ENCODE measurements around the gene YARS1. TPM values are rescaled to one million over a fixed set of nuclear protein-coding genes. Genes with fewer than 3 reads are reported as not detected.

YARS1 gene
- total and polyA plus RNA-seq, 2 experiments from 2014 or later: 134 to 182 TPM

- no peak for ATAC-seq
- H3K27me3 ChIP-seq (ENCODE audit: insufficient read depth): no peaks in the 10 kb centered on the region
- peaks cover 2% of the 10 kb centered on the region for H3K27me3 Mint-ChIP-seq (ENCODE audit: insufficient read depth, low read depth, poor library complexity)
- H3K4me3 Mint-ChIP-seq: no peak overlapping the region
- peaks cover 95% of the 10 kb centered on the region for H3K36me3 Mint-ChIP-seq (ENCODE audit: low read depth)
- H3K9me2 ChIP-seq (ENCODE audit: insufficient read depth): no peaks in the 10 kb centered on the region
- no peak overlapping the region for H3K4me2 ChIP-seq
- H2AFZ ChIP-seq: no peak overlapping the region
- peaks cover under 1% of the 10 kb centered on the region; the same call in 2 of the 3 replicates for H3K4me1 Mint-ChIP-seq
- no peak for DNase-seq (ENCODE audit: low spot score)
- peaks cover 72% of the 10 kb centered on the region for H3K36me3 ChIP-seq (ENCODE audit: insufficient read depth)
- peaks cover 15% of the 10 kb centered on the region for H3F3A ChIP-seq (replicated peaks; ENCODE audit: low read depth)
- no peak overlapping the region for H3K27ac Mint-ChIP-seq
- peaks cover 45% of the 10 kb centered on the region for H4K20me1 ChIP-seq (replicated peaks; ENCODE audit: insufficient read depth)
- 0 out of 2 replicates have a peak, but pooled peaks cover 1% of the 10 kb centered on the region for H3K4me1 ChIP-seq (ENCODE audit: insufficient read depth)
- H3K79me2 ChIP-seq (replicated peaks; ENCODE audit: insufficient read depth): peaks cover 80% of the 10 kb centered on the region
- H3K9me3 Mint-ChIP-seq: no peaks in the 10 kb centered on the region; the same call in 2 of the 3 replicates
- no peak overlapping the region for H3K4me3 ChIP-seq
- no peak overlapping the region; the same call in 1 of the 2 replicates for H3K27ac ChIP-seq (ENCODE audit: low read depth)
- TF ChIP-seq STAT1 (IDR thresholded peaks at IDR 0.05; ENCODE audit: unreplicated experiment) (no peak), CREB1 (CRISPR knock-in tag; IDR thresholded peaks at IDR 0.05; ENCODE audit: low read depth) (no peak), POLR2AphosphoS5 (IDR thresholded peaks at IDR 0.05; ENCODE audit: low read depth) (no peak), JUNB (IDR thresholded peaks at IDR 0.05; ENCODE audit: unreplicated experiment) (no peak), ZNF114 (CRISPR knock-in tag; IDR thresholded peaks at IDR 0.05) (no peak), EZH2phosphoT487 (IDR thresholded peaks at IDR 0.05; ENCODE audit: unreplicated experiment) (no peak), EZH2 (IDR thresholded peaks at IDR 0.05; ENCODE audit: low read depth, unreplicated experiment) (no peak), REST (IDR thresholded peaks at IDR 0.05; ENCODE audit: unreplicated experiment) (no peak), ETS1 (IDR thresholded peaks at IDR 0.05) (no peak)
- TF ChIP-seq, protein P1, sequence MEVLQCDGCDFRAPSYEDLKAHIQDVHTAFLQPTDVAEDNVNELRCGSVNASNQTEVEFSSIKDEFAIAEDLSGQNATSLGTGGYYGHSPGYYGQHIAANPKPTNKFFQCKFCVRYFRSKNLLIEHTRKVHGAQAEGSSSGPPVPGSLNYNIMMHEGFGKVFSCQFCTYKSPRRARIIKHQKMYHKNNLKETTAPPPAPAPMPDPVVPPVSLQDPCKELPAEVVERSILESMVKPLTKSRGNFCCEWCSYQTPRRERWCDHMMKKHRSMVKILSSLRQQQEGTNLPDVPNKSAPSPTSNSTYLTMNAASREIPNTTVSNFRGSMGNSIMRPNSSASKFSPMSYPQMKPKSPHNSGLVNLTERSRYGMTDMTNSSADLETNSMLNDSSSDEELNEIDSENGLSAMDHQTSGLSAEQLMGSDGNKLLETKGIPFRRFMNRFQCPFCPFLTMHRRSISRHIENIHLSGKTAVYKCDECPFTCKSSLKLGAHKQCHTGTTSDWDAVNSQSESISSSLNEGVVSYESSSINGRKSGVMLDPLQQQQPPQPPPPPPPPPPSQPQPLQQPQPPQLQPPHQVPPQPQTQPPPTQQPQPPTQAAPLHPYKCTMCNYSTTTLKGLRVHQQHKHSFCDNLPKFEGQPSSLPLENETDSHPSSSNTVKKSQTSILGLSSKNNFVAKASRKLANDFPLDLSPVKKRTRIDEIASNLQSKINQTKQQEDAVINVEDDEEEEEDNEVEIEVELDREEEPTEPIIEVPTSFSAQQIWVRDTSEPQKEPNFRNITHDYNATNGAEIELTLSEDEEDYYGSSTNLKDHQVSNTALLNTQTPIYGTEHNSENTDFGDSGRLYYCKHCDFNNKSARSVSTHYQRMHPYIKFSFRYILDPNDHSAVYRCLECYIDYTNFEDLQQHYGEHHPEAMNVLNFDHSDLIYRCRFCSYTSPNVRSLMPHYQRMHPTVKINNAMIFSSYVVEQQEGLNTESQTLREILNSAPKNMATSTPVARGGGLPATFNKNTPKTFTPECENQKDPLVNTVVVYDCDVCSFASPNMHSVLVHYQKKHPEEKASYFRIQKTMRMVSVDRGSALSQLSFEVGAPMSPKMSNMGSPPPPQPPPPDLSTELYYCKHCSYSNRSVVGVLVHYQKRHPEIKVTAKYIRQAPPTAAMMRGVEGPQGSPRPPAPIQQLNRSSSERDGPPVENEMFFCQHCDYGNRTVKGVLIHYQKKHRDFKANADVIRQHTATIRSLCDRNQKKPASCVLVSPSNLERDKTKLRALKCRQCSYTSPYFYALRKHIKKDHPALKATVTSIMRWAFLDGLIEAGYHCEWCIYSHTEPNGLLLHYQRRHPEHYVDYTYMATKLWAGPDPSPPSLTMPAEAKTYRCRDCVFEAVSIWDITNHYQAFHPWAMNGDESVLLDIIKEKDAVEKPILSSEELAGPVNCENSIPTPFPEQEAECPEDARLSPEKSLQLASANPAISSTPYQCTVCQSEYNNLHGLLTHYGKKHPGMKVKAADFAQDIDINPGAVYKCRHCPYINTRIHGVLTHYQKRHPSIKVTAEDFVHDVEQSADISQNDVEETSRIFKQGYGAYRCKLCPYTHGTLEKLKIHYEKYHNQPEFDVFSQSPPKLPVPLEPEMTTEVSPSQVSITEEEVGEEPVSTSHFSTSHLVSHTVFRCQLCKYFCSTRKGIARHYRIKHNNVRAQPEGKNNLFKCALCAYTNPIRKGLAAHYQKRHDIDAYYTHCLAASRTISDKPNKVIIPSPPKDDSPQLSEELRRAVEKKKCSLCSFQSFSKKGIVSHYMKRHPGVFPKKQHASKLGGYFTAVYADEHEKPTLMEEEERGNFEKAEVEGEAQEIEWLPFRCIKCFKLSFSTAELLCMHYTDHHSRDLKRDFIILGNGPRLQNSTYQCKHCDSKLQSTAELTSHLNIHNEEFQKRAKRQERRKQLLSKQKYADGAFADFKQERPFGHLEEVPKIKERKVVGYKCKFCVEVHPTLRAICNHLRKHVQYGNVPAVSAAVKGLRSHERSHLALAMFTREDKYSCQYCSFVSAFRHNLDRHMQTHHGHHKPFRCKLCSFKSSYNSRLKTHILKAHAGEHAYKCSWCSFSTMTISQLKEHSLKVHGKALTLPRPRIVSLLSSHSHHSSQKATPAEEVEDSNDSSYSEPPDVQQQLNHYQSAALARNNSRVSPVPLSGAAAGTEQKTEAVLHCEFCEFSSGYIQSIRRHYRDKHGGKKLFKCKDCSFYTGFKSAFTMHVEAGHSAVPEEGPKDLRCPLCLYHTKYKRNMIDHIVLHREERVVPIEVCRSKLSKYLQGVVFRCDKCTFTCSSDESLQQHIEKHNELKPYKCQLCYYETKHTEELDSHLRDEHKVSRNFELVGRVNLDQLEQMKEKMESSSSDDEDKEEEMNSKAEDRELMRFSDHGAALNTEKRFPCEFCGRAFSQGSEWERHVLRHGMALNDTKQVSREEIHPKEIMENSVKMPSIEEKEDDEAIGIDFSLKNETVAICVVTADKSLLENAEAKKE (CRISPR knock-in tag; IDR thresholded peaks at IDR 0.05): no peak
- TF ChIP-seq, protein P2, sequence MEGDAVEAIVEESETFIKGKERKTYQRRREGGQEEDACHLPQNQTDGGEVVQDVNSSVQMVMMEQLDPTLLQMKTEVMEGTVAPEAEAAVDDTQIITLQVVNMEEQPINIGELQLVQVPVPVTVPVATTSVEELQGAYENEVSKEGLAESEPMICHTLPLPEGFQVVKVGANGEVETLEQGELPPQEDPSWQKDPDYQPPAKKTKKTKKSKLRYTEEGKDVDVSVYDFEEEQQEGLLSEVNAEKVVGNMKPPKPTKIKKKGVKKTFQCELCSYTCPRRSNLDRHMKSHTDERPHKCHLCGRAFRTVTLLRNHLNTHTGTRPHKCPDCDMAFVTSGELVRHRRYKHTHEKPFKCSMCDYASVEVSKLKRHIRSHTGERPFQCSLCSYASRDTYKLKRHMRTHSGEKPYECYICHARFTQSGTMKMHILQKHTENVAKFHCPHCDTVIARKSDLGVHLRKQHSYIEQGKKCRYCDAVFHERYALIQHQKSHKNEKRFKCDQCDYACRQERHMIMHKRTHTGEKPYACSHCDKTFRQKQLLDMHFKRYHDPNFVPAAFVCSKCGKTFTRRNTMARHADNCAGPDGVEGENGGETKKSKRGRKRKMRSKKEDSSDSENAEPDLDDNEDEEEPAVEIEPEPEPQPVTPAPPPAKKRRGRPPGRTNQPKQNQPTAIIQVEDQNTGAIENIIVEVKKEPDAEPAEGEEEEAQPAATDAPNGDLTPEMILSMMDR (conservative IDR thresholded peaks at IDR 0.05; ENCODE audit: low read depth in 2 of 2): no peak
Measured at GRCh38 chr1:32806290-32806689, 10.9 kb downstream of the YARS1 start.
